ENCODE results near the gene CAPN8.

GRCh38 chr1:223629126-223629457 is 36.4 kb downstream of the CAPN8 start:
- TF ChIP-seq CTCF (IDR thresholded peaks at IDR 0.05) = no peak
- no peak for TF ChIP-seq POLR2A (IDR thresholded peaks at IDR 0.05)

All from testis (tissue), 2 donors.